Motor neuron (in vitro differentiated cells): ENCODE data around the gene FTL. TPM values are rescaled to one million over a fixed set of nuclear protein-coding genes. Genes with fewer than 3 reads are reported as not detected.

Experiments
- ATAC-seq, 8 experiments: fragments of 200-7000 bp; cut with Tn5 transposase; replicated peaks in 6 of 8; 2 replicates each; pipeline ENCODE4 v1.8.0; 2021; ENCODE audit warnings: mild to moderate bottlenecking in 8 of 8, moderate library complexity in 8 of 8
- H3K27ac ChIP-seq, 2 donors: fragments of 250-450 bp; sonication (Bioruptor Pico); 2 replicates each; pipeline ENCODE4 v1.9.0; 2021; ENCODE audit warnings: antibody characterized with exemption in 2 of 2, mild to moderate bottlenecking in 2 of 2, moderate library complexity in 1 of 2
- H3K4me1 ChIP-seq, 2 donors: fragments of 250-450 bp; sonication (Bioruptor Pico); replicated peaks in 1 of 2; 2 replicates each; pipeline ENCODE4 v1.6.1; 2021; ENCODE audit warnings: antibody characterized with exemption in 2 of 2, mild to moderate bottlenecking in 2 of 2, moderate library complexity in 1 of 2
- H3K4me3 ChIP-seq, 5 donors: fragments of 250-450 bp; sonication (Bioruptor Pico); 2 replicates each; pipeline ENCODE4 v1.9.0; 2021; ENCODE audit warnings: antibody characterized with exemption in 5 of 5, mild to moderate bottlenecking in 5 of 5, moderate library complexity in 4 of 5
- WGBS, 10 experiments: fragments of 450-650 bp; shearing (Covaris generic); methylation state at CpG; one replicate each; pipeline ENCODE4 v1.0.0; 2022; 5-methylcytosine and 5-hydroxymethylcytosine counted together
- in situ Hi-C, 9 experiments: fragments of 400-800 bp; cut with MboI; loops; one replicate each; pipeline ENCODE4 v1.15.0; 2021; ENCODE audit warnings: low sequenced_read_pairs in 9 of 9, low pct_unique_long_range_greater_than_20kb in 2 of 9; ENCODE audit not compliant: unreplicated experiment in 9 of 9
- total RNA-seq, 8 experiments: library from RNA; unstranded; fragments of 300-600 nt; gene quantifications; 2 replicates each; pipeline versions ENCODE4 v1.2.3 to v1.2.4, GENCODE V29; 2022

The FTL gene
- total RNA-seq, 8 experiments from 2014 or later = 1,251 to 10,826 (median 2,578) TPM

DNA sequence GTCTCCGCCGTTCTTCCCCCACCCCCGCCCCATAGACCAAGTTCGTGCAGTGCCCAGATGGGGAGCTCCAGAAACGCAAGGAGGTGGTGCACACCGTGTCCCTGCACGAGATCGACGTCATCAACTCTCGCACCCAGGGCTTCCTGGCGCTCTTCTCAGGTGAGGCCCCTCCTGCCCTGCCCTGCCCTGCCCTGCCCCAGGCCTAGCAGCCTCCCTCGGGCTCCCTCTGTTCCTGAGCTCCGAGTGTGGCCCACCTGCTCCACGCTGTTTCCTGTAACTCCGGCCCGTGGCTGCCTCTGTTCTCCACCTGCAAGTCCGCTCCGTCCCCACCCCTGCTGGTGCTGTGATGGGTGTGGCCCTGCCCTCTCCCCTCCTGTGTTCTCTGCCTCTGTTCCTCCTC, 45.3 kb downstream of the FTL start:
- in situ Hi-C loops = no loop called here
- Histone ChIP-seq H3K4me1 (no peaks in the 10 kb centered on the region), H3K27ac (no peak overlapping the region), H3K4me3 (no peak overlapping the region)
- WGBS, 10 experiments = 100% methylated on average over 1 of the region's 18 CpGs; no CpG with 5 or more reads in 9 of the 10 experiments
- no peak for ATAC-seq

DNA sequence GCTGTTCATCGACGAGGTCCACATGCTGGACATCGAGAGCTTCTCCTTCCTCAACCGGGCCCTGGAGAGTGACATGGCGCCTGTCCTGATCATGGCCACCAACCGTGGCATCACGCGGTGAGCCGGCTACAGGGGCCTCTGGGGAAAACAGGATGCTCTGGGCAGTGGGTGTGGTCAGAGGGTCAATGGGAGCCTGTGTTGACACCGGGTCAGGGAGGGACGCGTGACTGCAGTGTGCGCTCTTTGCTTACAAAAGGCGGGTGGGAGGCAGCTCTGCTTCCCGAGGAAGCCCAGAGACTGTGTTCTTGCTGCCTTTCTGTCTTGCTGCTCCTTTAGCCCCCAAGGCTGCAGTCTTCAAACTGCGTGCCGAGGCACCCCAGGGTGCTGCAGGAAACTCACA, 46.1 kb downstream of the FTL start:
- Histone ChIP-seq H3K4me3 (no peak overlapping the region), H3K4me1 (no peaks in the 10 kb centered on the region), H3K27ac (no peak overlapping the region)
- no peak for ATAC-seq
- in situ Hi-C loops = no loop called here
- WGBS, 10 experiments = 50 to 100% (median 88%) methylated on average over 2 to 7 of the region's 17 CpGs; no CpG with 5 or more reads in 4 of the 10 experiments

DNA sequence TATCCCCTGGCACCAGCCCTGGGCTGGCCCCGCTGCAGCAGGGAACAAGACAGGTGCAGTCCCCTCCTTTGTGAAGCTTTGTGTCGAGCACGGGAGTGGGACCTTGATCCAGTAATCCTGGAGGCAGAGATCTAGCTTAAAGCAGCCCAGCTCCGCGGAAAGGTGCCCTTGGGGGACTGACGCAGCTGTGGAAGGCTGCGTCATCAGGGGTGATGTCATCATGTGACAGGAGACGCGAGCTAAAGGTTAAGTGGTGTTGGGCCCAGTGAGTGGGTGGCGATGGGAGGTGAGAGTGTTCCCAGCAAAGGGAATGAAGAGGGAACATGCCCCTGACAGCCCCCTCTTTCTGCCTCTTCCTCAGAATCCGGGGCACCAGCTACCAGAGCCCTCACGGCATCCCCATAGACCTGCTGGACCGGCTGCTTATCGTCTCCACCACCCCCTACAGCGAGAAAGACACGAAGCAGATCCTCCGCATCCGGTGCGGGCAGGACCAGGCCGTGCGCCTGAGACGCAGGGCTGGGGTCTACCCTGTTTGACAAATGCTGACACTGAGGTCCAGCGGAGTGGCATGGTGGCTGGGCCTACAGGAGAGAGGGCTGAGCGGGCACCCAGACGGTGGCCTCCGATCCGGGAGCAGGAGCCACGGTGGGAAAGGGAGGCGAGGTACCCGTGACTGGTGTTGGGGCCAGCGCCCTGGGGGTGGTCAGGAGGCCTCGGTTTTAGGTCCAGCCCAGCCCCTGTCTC, 49.2 kb downstream of the FTL start:
- peak in 5 of 8 experiments; percentile 13 to 68 (median 62) for ATAC-seq
- Histone ChIP-seq H3K27ac (peak overlapping the region; percentile 54 to 70), H3K4me1 (peaks cover 3 to 14% of the 10 kb centered on the region in 2 donors), H3K4me3 (no peak overlapping the region)
- in situ Hi-C loops = no loop called here
- 80 to 100% (median 92%) methylated on average over 1 to 11 of the region's 32 CpGs; no CpG with 5 or more reads in 4 of the 10 experiments for WGBS, 10 experiments

DNA sequence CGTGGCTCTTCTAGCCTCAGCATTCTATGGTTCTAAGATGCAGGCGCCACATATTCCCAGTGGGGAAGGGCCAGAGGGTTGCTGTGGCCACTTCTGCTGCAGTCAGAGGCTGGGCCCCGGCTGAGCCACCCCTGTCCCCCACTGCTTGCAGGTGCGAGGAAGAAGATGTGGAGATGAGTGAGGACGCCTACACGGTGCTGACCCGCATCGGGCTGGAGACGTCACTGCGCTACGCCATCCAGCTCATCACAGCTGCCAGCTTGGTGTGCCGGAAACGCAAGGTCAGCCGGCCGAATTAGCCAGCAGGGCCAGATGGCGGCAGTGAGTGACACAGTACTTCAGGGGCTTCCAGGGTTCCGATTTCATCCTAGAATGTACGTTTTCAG, 49.8 kb downstream of the FTL start:
- no peak for ATAC-seq
- peak overlapping the region in 1 of 2 donors; percentile 54 for H3K27ac ChIP-seq
- in situ Hi-C loops = no loop called here
- no peak overlapping the region for H3K4me3 ChIP-seq
- 60 to 100% (median 91%) methylated on average over 1 to 8 of the region's 18 CpGs; no CpG with 5 or more reads in 2 of the 10 experiments for WGBS, 10 experiments
- peaks cover 3 to 14% of the 10 kb centered on the region in 2 donors for H3K4me1 ChIP-seq

DNA sequence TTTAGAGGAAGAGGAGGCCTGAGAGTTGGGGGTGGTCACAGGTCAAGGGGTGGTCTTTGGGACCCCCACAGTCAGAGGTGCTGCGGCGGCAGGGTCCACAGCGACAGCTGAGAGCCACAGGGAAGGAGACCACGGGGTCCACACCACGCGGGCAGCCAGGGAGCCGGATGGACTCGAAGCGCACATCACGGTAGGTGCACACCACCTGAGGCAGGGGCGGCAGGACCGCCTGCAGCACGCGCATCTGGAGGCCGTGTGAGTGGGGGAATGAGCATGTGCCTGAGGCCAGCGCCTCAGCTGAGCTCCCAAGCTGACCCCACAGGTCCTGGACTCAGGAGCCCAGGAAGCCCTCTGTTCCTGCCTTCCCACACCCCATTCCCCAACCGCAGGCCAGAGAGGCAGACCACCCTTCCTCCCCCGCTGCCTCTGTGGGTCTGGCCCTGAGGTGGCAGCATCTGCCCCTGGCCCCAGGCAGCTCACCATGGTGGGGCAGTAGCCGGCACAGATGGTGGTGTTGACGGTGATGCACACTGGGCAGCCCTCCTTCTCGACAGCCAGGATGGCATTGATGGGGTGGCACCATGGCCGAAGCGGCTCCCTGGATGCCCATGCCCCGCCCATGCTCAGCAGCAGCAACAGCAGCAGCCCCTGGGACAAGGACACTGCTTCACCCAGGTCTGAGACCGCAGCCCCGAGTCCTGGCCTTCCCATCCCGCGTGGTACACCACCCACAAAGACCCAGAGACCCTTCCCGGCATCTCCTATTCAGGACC, 51.1 kb downstream of the FTL start:
- Histone ChIP-seq H3K4me1 (peaks cover 3 to 14% of the 10 kb centered on the region in 2 donors), H3K4me3 (no peak overlapping the region), H3K27ac (no peak overlapping the region)
- 96% methylated on average over 5 of the region's 29 CpGs; no CpG with 5 or more reads in 9 of the 10 experiments for WGBS, 10 experiments
- in situ Hi-C loops = no loop called here
- ATAC-seq = no peak

Other genes starting within 250 kb of the FTL start
- gene MAMSTR, start 245.6 kb upstream of the FTL start, total RNA-seq = 1 to 10 TPM in 6 of 8 experiments, under 1 TPM in 2; 0.71 to 5.0 (median 1.7) TPM
- gene RASIP1, start 224.7 kb upstream of the FTL start, total RNA-seq = 1 to 10 TPM in 2 of 8 experiments, under 1 TPM in 5, not detected in 1; 0.33 to 9.4 (median 0.42) TPM
- under 1 TPM in 7 of 8 experiments, not detected in 1; 0.14 to 0.76 (median 0.49) TPM for gene IZUMO1, start 218.4 kb upstream of the FTL start, total RNA-seq
- gene FUT1, start 212.7 kb upstream of the FTL start, total RNA-seq = 1 to 10 TPM in 1 of 8 experiments, under 1 TPM in 7; 0.13 to 3.7 (median 0.47) TPM
- gene FGF21, start 209.8 kb upstream of the FTL start, total RNA-seq = under 1 TPM in 2 of 8 experiments, not detected in 6; 0.28 to 0.29 TPM
- gene BCAT2, start 154.3 kb upstream of the FTL start, total RNA-seq = 10 to 100 TPM; 26.6 to 49.8 (median 35.1) TPM
- gene HSD17B14, start 128.8 kb upstream of the FTL start, total RNA-seq = 10 to 100 TPM in 2 of 8 experiments, 1 to 10 TPM in 6; 1.6 to 27.3 (median 5.4) TPM
- 10 to 100 TPM in 3 of 8 experiments, 1 to 10 TPM in 4, under 1 TPM in 1; 0.33 to 30.8 (median 6.5) TPM for gene PLEKHA4, start 96.7 kb upstream of the FTL start, total RNA-seq
- 100 to 1,000 TPM in 1 of 8 experiments, 10 to 100 TPM in 7; 35.2 to 157 (median 68.6) TPM for gene PPP1R15A, start 92.9 kb upstream of the FTL start, total RNA-seq
- 1 to 10 TPM in 1 of 8 experiments, under 1 TPM in 1, not detected in 6; 0.52 to 2.2 TPM for gene TULP2, start 66.6 kb upstream of the FTL start, total RNA-seq
- gene NUCB1, start 65.0 kb upstream of the FTL start, total RNA-seq = 100 to 1,000 TPM in 4 of 8 experiments, 10 to 100 TPM in 4; 60.2 to 309 (median 107) TPM
- under 1 TPM in 5 of 8 experiments, not detected in 3; 0.32 to 0.81 (median 0.50) TPM for gene DHDH, start 31.6 kb upstream of the FTL start, total RNA-seq
- 100 to 1,000 TPM in 4 of 8 experiments, 10 to 100 TPM in 4; 36.9 to 172 (median 97.8) TPM for gene BAX, start 10.4 kb upstream of the FTL start, total RNA-seq
- gene GYS1, start 28.0 kb downstream of the FTL start, total RNA-seq = 10 to 100 TPM; 13.0 to 72.5 (median 18.3) TPM
- 100 to 1,000 TPM; 113 to 181 (median 145) TPM for gene RUVBL2, start 28.6 kb downstream of the FTL start, total RNA-seq
- gene LHB, start 51.8 kb downstream of the FTL start, total RNA-seq = 1 to 10 TPM in 4 of 8 experiments, under 1 TPM in 1, not detected in 3; 0.88 to 2.9 (median 1.3) TPM
- under 1 TPM in 3 of 8 experiments, not detected in 5; 0.47 to 0.70 (median 0.49) TPM for gene CGB3, start 59.0 kb downstream of the FTL start, total RNA-seq
- gene CGB2, start 66.6 kb downstream of the FTL start, total RNA-seq = not detected
- not detected for gene CGB1, start 71.6 kb downstream of the FTL start, total RNA-seq
- gene CGB5, start 78.5 kb downstream of the FTL start, total RNA-seq = under 1 TPM in 1 of 8 experiments, not detected in 7; 0.76 TPM
- under 1 TPM in 4 of 8 experiments, not detected in 4; 0.27 to 0.76 (median 0.33) TPM for gene CGB8, start 83.8 kb downstream of the FTL start, total RNA-seq
- gene CGB7, start 92.4 kb downstream of the FTL start, total RNA-seq = 1 to 10 TPM in 1 of 8 experiments, under 1 TPM in 6, not detected in 1; 0.11 to 1.0 (median 0.36) TPM
- 1 to 10 TPM in 1 of 8 experiments, under 1 TPM in 1, not detected in 6; 0.52 to 1.0 TPM for gene NTF4, start 99.5 kb downstream of the FTL start, total RNA-seq
- gene KCNA7, start 107.4 kb downstream of the FTL start, total RNA-seq = under 1 TPM in 7 of 8 experiments, not detected in 1; 0.05 to 0.62 (median 0.15) TPM
- 100 to 1,000 TPM; 101 to 312 (median 157) TPM for gene SNRNP70, start 120.1 kb downstream of the FTL start, total RNA-seq
- gene LIN7B, start 149.1 kb downstream of the FTL start, total RNA-seq = 10 to 100 TPM in 5 of 8 experiments, 1 to 10 TPM in 3; 2.0 to 65.1 (median 24.4) TPM
- gene C19orf73, start 153.8 kb downstream of the FTL start, total RNA-seq = 1 to 10 TPM; 2.3 to 5.7 (median 3.4) TPM
- gene PPFIA3, start 154.2 kb downstream of the FTL start, total RNA-seq = 10 to 100 TPM in 7 of 8 experiments, 1 to 10 TPM in 1; 4.7 to 52.5 (median 23.5) TPM
- 10 to 100 TPM in 4 of 8 experiments, 1 to 10 TPM in 3, under 1 TPM in 1; 0.81 to 55.7 (median 12.3) TPM for gene HRC, start 190.1 kb downstream of the FTL start, total RNA-seq
- gene TRPM4, start 192.5 kb downstream of the FTL start, total RNA-seq = 10 to 100 TPM in 7 of 8 experiments, 1 to 10 TPM in 1; 7.0 to 46.8 (median 16.4) TPM